LNCaP clone FGC (cell line): ENCODE data around the gene ATP11A.

Experiments used
- DNase-seq: peaks from one replicate; pipeline ENCODE4 v3.0.0-alpha.2; 2011; ENCODE audit warnings: low read depth
- H3K4me3 ChIP-seq: 2 replicates; pipeline ENCODE4 v1.5.1; 2011; ENCODE audit warnings: mild to moderate bottlenecking, low read depth, low read length, control low read depth
- TF ChIP-seq, protein P1 (sequence below): IDR thresholded peaks from 2 replicates; pipeline ENCODE4 v1.5.1; 2012; ENCODE audit warnings: mild to moderate bottlenecking; ENCODE audit not compliant: control insufficient read depth, insufficient read depth; ENCODE audit errors: extremely low read depth

The ATP11A gene

DNA sequence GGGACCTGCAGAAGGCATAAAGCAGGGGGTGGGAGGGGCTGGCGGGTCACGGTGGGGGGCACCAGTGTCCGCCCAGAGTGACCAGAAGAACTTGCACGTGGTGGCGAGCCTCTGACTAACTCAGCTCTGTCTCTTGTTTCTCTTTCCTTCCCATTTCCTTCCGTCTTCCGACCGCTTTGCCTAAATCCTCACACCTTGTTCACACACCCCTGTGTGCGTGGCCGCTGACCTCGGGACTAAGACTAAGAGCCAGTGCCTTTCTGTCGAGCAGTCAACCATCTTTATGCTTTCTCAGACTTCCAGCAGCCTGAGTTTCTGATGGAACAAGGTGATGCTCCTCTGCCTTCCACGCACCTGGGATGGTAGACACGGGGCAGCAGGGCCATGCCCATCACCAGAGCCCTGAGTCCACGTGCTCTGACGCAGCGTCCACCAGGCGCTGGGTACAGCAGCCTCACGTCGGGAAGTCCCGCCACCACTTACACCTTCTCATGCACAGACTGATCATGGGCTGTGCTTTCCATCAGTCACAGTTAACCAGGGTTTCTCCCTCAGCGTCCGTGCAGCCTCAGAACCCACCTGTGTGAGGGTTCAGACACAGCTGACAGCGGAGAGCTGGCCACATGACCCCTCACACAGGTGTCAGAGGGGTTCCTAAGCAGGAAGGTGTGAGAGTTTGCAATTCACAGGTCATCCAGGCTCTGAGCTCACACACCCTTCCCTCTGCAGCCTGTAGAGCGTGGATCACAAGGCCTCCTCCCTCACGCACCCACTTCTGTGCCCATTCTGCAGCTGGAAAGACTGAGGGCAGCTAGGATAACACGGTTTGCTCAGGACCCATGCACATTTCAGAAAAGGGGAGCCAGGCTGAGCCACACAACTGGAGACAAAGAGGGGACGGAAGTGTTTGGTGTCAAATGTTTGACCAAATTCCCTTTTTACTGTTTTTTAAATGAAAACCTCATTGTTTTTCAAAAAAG is 188.4 kb downstream of the ATP11A start:
- DNase-seq = no peak
- TF ChIP-seq, protein P1, sequence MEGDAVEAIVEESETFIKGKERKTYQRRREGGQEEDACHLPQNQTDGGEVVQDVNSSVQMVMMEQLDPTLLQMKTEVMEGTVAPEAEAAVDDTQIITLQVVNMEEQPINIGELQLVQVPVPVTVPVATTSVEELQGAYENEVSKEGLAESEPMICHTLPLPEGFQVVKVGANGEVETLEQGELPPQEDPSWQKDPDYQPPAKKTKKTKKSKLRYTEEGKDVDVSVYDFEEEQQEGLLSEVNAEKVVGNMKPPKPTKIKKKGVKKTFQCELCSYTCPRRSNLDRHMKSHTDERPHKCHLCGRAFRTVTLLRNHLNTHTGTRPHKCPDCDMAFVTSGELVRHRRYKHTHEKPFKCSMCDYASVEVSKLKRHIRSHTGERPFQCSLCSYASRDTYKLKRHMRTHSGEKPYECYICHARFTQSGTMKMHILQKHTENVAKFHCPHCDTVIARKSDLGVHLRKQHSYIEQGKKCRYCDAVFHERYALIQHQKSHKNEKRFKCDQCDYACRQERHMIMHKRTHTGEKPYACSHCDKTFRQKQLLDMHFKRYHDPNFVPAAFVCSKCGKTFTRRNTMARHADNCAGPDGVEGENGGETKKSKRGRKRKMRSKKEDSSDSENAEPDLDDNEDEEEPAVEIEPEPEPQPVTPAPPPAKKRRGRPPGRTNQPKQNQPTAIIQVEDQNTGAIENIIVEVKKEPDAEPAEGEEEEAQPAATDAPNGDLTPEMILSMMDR = no peak
- no peak overlapping the region for H3K4me3 ChIP-seq

DNA sequence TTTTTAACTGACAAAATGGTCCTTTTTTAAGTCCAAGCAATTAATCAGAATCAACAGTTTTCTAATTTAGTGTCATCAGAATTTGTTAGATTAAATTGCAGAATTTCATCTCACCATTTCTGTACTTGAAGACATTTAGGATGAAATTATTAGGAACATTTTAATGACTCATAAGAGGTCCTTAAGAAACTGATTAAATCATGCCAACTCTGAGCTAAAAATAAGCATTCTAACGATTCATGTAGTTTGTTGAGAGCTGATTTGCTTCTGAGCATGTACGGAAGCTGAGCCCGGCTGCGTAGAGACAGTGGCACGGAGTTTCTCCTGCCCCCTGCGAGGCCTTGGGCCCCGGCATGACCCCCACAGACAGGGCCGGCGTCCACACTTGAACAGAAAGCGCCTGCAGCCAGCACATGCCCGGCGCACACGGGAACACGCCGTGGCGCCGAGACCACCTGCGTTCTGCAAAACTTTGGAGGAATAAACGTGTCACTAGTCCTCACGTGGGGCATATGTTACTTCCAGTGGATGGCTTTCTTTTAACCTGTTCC is 189.5 kb downstream of the ATP11A start:
- TF ChIP-seq, protein P1 = no peak
- no peak for DNase-seq
- no peak overlapping the region for H3K4me3 ChIP-seq

DNA sequence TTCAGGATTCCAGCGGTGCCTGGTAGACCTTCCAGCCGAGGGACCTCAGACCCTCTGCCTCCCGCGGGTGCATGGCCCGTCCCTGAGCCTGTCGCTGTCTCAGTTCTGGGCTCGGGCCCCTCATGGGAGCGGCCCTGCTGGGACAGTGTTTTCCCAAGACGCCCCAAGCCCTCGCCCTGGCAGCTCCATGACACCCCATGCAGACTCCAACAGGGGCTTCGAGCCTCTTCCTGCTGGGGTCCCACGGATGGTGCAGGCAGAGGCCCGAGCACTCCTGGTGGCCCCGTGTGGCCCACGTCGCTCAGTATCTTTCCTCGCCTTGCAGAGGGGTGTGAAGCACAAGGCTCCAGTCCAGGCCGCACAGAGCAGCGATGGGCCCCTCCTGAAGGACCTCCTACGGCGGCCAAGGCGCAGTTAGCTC is 190.4 kb downstream of the ATP11A start:
- DNase-seq = no peak
- no peak overlapping the region for H3K4me3 ChIP-seq
- TF ChIP-seq, protein P1 = no peak

DNA sequence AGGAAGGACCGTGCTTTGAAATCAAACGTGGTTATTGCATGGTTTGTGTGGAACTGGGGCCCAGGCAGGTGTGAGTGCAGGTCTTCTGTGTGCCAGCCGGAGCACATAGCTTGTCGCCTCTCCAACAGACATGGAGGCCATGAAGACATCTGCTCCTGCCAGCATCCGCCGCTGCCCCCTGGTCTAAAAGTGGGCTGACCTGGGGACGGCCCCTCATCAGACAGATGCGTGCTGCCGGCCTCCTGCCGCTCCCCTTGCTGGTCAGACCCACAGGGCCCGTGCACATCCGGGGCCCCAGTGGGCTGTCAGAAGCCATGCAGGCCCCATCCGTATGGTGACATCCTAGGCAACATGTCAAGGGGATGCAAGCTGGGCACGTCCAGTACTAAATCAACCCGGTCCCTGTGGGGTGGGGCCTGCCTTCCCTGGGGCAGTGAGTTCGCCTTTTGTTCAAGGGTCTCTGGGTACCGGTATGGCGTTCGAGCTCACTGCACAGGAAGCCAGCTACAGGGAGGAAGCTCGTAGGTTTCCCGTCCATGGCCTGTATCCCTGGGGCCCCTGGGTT is 191.2 kb downstream of the ATP11A start:
- TF ChIP-seq, protein P1 = no peak
- no peak overlapping the region for H3K4me3 ChIP-seq
- DNase-seq = no peak

DNA sequence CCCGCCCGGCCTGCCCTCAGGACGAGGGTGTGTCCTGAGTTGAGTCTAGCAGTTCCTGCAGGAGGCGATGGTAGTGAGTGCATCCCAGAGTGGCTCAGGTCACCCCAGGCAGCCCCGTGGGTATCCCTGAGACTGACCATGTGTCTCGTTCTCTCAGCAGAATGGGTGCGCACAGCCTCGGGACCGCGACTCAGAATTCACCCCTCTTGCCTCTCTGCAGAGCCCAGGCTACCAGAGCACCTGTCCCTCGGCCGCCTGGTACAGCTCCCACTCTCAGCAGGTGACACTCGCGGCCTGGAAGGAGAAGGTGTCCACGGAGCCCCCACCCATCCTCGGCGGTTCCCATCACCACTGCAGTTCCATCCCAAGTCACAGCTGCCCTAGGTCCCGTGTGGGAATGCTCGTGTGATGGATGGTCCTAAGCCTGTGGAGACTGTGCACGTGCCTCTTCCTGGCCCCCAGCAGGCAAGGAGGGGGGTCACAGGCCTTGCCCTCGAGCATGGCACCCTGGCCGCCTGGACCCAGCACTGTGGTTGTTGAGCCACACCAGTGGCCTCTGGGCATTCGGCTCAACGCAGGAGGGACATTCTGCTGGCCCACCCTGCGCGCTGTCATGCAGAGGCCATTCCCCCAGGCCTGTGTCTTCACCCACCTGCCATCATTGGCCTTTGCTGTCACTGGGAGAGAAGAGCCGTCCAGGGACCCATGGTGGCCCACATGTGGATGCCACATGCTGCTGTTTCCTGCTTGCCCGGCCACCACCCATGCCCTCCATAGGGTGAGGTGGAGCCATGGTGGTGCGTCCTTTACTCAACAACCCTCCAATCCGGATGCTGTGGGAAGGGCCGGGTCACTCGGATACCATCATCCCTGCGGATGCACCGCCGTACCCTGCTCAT is 192.1 kb downstream of the ATP11A start:
- no peak for DNase-seq
- TF ChIP-seq, protein P1 = no peak
- H3K4me3 ChIP-seq = no peak overlapping the region

DNA sequence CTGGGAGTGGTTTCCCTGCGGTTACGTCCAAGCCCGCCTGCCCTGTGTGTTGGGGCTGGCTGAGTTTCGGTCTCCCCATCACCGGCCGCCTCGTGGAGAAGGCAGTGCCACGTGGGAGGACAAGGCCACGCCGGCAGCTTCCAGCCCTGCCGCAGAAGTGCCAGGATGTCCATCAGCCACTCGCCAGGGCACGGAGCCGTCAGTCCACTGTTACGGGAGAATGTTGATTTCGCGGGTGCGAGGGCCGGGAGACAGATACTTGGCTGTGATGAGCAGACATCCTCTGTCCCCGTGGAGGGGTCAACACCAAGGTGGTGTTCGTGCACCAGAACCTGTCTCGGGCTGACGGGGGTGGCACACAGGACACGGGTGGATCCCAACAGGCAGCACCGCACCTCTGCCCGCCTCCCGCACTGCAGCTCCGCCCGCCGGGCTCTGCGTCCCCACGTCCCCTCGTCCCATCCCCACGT is 192.8 kb downstream of the ATP11A start:
- TF ChIP-seq, protein P1 = no peak
- no peak overlapping the region for H3K4me3 ChIP-seq
- no peak for DNase-seq
